GM21367 (cell line): Measurements from ENCODE around the gene PTPRM.

Source experiments
- ATAC-seq: cut with Tn5 transposase; IDR thresholded peaks from one replicate; pipeline ENCODE4 v1.9.1; 2021; ENCODE audit not compliant: unreplicated experiment

Gene PTPRM

GRCh38 chr18:8254654-8255053, 687.5 kb downstream of the PTPRM start:
- no peak for ATAC-seq

- ATAC-seq, result no peak
Observed at GRCh38 chr18:8257851-8258434, 690.8 kb downstream of the PTPRM start.

- no peak for ATAC-seq
Observed at GRCh38 chr18:8260319-8260718, 693.2 kb downstream of the PTPRM start.

GRCh38 chr18:8260827-8261226, 693.7 kb downstream of the PTPRM start:
- no peak for ATAC-seq

- no peak for ATAC-seq
Observed at GRCh38 chr18:8261651-8262091, 694.6 kb downstream of the PTPRM start.

GRCh38 chr18:8262221-8262620, 695.1 kb downstream of the PTPRM start:
- ATAC-seq, result no peak

DNA sequence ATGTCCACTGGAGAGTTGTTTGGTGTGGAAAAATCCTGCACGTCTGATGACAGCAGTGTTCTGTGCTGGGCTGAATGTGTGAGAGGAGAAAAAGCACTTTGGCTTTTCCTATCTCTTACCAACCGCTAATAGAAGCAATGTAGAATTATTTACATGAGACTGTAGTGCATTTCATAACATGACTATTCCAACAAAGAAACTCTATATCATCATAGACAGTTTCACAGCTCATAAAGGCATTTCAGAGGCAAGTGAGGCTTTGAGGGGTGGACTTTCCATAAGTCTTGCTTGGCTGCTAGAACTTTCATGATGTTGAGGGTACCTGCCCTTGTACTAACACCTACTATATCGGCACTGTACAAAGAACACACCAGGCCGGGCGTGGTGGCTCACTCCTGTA, 697.0 kb downstream of the PTPRM start:
- ATAC-seq, result no peak

DNA sequence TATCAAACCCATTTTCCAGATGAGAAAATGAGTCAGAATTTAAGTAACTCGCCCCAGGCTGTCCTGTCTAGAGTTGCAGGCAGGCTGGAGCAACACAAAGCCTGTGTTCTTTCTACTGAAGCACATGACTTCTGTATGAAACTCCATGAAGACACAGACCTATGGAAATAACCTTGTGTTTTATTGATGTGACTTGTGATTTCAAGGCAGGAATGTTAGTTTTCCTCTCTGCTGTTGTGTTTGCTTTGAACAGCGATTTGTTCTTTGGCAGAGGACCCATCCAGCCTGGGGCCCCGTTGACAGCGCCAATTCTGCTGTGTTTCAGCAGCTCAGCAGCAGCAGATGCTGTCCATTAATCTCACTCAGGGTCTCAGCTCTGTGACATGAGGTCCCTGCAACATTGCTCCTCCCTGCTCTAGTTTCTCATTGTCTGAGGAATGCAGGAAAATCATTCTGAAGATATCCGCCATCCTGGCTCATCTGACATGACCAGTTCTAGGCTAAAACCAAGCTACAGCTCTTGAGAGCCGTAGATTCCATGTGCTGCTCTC, 697.8 kb downstream of the PTPRM start:
- ATAC-seq, result no peak

GRCh38 chr18:8272254-8272653, 705.1 kb downstream of the PTPRM start:
- no peak for ATAC-seq

DNA sequence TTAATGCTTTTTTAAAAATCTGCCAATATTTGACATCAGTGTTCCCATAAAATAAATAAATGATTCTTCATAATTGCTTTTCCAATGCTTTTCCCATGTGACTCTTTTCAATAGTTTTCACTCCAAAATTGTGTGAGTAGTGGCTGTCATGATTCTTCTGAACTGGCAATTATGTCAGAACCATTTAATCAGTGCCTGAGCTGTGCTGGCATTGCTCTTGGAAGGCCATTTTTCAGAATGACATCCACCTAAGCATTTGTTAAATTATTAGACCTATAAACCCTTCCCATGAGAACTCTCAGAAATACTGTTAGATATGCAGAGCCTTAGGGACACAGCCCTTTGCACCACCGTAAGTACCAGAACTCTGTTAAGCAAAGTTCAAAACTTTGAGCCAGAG, 707.3 kb downstream of the PTPRM start:
- no peak for ATAC-seq

GRCh38 chr18:8276406-8276805, 709.3 kb downstream of the PTPRM start:
- ATAC-seq, result no peak

GRCh38 chr18:8277270-8277669, 710.2 kb downstream of the PTPRM start:
- ATAC-seq, result no peak

DNA sequence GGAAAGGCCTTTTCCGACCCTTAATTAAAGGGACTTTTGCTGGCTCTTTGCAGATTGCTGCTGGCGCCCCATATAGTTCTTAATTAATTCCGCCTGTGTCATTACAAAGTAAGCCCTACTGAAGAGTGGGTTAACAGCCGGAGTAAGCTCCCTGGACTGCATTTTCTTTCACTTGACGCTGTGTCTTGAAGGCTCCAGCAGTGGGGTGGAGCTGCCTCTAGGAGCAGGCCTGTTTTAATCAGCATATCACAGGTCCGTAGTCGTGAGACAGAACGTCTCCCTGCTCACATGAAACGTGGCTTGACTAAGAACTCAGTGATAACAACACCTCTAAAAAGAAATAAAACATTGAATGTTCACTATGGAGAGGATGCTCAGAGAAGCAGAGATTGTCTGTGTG, 712.2 kb downstream of the PTPRM start:
- no peak for ATAC-seq

GRCh38 chr18:8279781-8280330, 712.7 kb downstream of the PTPRM start:
- no peak for ATAC-seq

DNA sequence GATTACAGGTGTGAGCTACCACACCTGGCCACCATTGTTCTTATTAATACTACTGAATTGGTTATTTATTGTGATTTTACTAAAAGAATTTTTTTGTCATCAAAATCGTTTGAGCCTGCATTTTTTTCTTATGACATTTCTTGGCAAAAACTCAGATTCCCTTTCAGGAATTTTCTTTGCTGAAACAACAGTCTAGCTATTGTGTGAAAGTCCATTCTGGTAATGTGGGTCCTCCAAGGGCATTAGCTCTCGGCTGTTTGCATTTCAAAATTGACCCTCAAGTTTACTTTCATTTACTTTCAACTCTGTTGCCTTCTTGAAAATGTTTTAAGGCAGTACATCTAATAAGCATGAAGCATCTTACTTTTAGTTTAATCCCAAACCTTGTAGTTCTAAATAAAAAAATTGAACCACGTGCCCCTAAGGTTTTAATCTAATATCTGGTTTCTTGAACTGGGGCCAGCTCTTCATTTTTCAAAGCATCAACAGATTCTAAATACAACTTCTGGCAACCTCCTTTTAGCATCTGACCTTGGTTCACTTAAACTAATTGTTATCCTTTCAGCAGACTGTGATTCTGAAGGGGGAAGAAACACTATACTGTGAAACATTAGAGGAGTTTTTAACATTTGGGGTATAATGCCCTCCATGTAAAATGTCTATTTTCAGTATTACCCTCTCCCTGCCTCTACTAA, 716.9 kb downstream of the PTPRM start:
- no peak for ATAC-seq

DNA sequence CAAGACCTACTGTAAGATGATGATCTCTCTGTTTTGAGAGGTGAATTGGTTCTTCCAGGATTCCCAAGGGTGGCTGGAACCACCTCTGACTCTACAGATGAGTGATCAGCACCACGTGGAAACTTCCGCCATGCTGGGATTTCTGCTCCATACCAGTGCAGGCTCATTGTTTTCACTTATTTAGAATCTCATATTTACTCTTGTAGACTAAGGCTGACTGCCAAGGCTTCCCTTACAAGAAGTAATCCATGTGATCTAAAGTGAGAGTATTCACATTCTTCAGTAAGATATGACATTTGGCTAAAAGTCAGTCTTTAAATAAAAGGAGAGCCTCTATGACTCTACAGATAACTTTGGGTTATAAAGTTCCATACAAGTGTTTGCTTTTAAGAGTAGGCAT, 719.2 kb downstream of the PTPRM start:
- ATAC-seq, result no peak

GRCh38 chr18:8287196-8287885, 720.2 kb downstream of the PTPRM start:
- no peak for ATAC-seq

DNA sequence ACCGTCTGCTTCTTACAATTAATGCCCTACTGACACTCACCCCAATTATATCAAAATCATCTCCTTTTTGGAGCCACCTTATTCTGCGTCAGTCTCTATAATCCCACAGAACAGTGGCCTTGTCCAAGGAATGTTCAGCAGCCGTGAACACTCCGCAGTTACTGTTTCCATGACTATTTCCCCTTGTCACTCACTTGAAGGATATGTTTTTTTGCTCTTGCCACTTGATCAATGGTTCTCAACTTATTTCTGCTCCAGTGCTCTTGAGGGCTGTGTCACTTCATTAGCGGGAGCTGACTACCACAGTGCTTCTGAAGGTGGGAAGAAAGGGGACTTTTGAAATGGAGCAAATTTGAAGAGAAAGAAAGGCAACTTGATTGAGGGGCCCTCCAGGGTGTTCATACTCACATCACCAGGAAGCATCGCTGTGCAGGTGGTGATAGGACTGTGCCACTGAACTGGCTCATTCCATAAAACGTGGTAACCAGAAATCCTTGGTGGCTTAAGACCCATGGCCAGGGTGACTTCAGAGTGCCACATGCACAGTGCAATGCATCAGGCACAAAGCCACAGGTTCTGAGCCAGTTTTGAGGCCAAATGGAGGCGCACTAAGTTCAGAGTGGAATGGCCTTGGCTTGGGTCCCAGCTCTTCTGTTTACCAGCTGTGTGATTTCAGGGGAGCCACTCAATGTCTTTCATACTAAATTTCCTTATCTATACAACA, 721.5 kb downstream of the PTPRM start:
- no peak for ATAC-seq

- no peak for ATAC-seq
Observed at GRCh38 chr18:8290435-8290834, 723.3 kb downstream of the PTPRM start.

- no peak for ATAC-seq
Observed at GRCh38 chr18:8290913-8291312, 723.8 kb downstream of the PTPRM start.

DNA sequence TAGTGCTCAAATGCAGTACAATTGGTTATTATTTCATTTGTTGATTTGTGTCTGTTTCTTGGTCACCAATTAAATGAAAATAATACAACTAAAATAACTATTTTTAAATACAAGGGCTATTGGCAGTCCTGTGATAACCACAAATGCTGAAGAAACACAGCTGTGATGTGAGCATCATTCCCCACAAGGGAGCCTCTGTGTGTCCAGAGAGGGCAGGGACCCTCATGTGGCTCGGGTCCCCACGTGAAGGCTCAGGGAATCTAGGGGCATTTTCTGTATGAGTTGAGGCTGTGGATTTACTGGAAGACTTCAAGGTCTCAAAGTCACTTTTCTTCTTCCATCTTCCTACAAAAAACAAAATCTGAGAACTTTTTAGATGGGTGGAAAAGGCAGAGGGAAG, 726.1 kb downstream of the PTPRM start:
- no peak for ATAC-seq
